HG03045 (cell line): ENCODE data around the gene GOPC.

Source experiments
- ATAC-seq: cut with Tn5 transposase; IDR thresholded peaks from one replicate; pipeline ENCODE4 v1.9.1; 2021; ENCODE audit warnings: mild to moderate bottlenecking, moderate library complexity; ENCODE audit not compliant: unreplicated experiment

GOPC gene

DNA sequence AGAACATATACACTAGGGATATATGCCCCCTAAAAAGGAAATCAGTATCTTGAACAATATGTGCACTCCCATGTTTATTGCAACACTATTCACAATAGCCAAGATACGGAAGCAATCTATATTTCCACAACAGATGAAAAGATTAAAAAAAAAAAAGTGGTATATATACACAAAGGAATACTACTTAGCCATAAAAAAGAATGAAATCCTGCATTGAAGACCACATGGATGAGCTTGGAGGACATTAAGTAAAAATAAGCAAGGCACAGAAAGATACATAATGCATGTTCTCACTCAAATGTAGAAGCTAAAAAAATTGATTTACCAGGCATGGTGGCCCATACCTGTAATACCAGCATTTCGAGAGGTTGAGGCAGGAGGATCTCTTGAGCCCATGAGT is 4.6 kb downstream of the GOPC start:
- no peak for ATAC-seq

DNA sequence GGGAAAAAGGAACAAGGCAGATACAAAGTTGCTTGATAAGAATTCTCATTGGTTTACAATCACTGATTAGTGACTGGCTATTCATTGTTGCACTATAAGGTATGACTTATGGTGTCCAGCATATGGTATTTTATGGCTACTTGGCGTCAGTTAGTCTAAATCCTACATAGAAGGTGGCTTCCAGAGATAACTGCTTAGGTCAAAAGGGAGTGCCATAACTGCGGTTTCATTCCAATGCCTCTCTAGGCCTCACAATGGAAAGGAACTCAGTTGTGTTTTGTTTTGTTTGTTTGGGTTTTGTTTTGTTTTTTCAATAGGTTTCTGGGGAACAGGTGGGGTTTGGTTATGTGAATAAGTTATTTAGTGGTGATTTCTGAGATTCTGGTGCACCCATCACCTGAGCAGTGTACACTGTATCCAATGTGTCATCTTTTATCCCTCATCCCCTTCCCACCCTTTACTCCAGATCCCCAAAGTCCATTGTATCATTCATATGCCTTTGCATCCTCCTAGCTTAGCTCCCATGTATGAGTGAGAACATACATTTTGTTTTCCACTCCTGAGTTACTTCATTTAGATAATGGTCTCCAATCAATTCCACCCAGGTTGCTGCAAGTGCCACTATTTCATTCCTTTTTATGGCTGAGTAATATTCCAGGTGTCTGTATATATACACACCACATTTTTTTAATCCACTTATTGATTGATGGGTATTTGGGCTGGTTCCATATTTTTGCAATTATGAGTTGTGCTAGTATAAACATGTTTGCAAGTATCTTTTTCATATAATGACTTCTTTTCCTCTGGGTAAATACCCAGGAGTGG is 7.0 kb downstream of the GOPC start:
- ATAC-seq = no peak

DNA sequence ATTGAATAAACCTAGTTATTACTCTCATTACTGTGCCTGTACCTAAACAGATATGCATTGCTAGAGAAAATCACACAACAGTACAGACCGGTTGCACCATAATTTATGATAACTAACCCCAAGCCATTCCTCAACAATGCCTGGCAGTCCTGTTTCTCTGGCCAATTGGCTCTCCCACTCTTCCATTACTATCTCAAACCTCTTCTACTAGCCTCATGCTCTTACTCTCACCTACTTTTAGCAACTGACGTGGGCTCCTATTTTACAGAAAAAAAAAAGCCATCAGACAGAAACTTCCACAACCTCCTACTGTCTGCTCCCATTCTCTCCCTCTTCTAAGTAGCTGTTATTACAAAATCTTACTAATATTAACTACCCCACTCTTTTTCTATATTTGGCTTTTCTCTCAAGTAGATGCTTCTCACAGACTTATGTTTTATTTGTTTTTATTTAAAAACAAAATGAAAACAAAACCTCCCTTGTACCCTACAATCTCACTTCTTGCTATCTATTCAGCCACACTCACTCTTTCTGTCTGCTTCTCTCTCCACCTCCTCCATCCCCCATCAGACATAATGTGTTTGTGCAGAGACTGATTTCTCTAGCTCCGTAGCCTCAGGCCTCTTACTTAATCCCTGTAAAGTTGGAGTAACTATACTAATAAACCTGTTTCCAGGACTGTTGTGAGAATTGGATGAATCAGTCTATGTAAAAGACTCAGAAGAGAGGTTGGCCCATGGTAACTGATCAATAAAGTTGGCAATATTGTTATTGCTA is 9.1 kb downstream of the GOPC start:
- no peak for ATAC-seq

DNA sequence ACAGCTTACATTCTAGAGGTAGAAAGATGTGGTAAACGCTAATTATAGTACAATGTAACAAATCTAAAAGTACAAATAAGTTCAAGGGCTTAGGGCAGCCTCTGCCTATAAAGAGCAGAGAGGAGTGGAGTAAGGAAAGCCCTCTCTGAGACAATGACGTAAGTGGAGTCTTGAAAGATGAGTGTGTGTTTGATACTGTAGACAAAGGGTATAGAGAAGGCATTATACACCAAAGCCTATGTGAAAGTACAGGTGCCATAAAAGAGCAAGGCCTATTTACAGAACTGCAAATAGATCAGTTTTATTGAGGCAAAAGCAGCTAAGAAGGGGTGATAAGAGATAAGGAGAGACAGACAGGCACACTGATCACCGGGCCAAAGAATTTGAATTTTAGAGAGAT is 10.9 kb downstream of the GOPC start:
- no peak for ATAC-seq

DNA sequence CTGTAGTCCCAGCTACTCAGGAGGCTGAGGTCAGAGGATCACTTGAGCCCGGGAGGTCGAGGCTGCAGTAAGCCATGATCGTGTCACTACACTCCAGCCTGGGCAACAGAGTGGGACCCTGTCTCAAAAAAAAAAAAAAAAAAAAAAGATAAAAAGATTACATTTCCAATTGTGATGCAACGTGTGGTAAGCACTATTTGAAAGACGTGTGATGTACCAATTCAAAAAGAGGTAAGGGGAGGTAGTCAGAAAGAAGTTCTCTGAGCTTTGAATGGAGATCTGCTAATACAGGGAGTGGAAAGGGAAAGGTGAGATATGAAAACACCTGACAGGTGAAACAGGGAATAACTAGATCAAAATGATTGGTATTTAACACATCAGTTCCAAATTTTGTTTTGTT is 11.9 kb downstream of the GOPC start:
- ATAC-seq = no peak

DNA sequence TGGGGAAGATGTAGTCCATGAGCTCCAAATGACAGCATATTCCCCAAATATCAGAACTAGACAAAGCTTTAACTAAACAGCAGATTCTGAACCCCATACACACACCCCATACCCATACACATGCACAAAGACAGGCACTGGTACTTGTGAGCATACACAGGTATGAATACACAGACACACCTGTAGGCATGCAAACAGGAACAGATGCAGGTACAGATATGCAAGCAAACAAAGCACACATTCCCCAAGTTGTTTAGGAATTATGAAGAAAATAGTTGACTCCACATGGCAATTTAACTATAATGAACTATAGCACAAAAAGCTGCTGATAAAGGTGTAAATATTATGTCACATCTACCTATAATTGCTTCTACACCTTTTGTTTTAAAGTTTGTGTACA is 16.7 kb downstream of the GOPC start:
- ATAC-seq = no peak

DNA sequence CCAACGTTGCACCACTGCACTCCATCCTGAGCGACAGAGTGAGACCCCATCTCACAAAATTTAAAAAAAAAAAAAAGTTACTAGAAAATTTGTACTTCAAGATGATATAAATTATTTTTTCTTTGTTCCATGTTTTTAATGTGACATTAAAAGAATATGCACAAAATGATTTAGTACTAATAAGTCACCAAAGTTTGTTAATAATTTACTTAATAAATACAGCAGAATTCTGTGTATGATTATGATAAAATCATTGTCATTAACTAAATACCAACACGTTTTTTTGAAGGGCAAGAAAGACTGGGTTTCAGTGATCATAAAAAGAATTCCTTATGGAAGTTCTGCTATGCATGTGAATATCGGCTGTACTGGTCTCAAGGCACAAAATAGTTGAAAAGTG is 28.1 kb downstream of the GOPC start:
- ATAC-seq = no peak

DNA sequence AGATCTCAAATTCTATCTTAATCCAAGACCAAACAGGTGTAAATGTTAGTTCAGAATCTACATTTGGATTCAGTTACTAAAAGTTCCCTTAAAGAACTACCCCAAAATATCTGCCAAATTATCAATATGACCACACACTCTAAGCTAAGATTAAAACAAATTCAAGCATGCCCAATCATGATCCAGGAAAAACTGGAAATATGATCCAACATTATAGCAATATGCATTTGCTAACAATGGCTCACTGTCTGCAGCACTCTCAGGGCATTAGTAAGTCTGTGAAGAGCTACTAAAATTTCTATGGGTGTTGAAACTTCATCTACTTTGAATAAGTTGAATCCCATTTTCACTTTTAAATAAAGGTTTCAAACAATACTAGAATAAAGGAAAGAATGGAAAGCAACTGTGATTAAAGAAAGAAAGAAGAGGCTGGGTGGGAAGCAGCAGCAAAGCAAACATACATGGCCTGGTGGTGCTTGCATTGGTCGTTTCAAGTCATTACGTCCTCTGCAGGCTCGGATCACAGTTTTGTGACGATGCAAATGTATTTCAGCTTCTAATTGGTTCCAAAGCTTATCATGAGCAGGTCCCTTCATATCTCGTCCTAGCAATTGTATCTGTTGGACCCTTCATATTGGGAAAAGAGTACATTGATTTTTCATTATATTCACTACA is 29.2 kb downstream of the GOPC start:
- no peak for ATAC-seq

DNA sequence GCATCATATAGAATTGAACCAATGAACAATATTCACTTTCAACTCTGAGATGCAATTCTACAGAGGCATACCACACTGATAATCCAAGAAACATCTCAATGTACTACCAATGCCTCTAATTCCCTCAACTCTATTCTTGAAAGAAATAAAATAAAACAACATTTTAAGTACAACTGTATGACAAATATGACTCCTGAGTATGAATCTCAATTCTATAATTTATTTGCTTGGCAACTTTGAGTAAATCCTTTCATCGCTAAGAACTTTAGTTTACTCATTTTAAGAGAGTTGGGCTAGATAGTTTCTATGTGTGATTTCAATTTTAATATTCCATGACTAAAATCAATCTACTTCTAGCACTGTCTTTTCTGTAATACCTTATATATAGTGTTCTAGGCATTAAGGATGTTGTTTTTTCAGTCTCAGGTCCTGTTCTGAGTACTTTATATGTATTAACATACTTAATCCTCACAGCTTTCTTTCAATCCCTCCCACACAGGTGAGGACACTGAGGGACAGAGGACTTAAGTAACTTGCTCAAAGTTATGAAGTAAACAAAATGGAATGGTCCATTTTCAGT is 33.4 kb downstream of the GOPC start:
- no peak for ATAC-seq

DNA sequence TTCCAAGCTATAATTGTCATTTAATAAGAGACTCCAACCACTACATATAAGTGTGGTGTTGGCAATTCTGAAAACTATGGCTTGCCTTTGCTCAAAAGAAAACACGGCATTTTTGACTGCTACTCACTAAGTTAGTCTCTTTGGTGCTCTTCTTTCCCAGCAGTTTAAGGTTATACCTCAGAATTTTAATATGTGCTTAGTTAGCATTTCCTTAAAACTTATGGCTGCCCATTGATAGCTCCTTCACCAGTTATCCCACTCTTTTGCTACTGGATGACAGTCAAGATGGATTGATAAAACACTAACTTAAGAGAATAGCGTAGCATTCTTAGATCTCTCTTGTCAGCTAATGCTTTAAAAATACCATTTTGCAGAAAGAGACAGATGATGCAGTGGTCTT is 34.1 kb downstream of the GOPC start:
- no peak for ATAC-seq

DNA sequence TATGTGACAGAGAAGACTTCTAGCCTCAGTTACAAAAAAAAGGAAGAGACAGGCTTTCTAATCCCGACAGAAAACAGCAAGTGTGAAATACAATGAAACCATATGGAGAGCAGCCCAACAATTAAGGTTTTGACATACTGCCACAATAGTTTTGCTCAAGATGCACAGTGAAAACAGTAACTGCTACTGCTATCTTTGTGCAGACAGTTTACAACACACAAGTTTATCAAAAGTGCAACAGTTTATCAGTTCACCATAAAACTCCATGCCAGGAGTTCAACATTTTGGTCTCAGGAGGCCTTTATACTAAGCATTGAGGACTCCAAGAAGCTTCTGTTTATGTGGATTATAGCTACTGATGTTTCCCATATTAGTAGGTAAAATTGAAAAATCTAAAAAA is 37.6 kb downstream of the GOPC start:
- no peak for ATAC-seq

DNA sequence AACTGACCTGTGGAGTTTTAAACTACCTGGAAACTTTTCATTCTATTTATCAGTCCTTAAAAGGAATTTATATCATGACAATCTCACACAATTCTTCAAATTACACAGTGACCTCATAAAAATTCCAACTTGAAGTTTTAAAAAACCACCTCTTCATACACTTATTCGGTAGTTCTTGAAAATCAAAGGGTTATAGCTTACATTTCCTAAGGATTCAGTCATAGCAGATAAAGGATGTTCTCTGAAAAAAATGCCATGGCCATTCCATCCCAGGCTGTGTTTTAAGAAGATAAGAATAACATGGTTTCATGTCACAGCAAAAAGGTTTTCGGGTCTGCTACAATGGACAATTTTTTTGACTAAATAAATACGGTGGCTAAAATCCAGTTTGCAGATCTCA is 41.2 kb downstream of the GOPC start:
- no peak for ATAC-seq

DNA sequence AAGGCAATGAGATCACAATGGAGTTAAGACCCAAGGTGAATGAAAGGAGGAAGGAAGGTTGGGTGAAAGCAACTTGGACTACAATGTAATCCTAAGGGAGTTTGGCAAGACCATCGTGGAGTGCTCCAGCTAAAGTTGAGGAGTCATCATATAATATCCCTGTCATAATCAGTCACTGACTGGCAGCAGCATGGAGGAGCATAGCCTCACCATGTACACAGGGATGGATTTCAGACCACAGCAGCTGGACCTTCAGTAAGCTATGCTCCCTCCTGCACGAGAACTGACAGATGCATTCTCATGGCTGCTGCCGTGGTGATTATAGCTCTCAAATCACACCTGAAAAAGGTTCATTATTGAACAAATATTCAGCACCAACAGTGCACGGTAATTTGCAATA is 43.0 kb downstream of the GOPC start:
- no peak for ATAC-seq

DNA sequence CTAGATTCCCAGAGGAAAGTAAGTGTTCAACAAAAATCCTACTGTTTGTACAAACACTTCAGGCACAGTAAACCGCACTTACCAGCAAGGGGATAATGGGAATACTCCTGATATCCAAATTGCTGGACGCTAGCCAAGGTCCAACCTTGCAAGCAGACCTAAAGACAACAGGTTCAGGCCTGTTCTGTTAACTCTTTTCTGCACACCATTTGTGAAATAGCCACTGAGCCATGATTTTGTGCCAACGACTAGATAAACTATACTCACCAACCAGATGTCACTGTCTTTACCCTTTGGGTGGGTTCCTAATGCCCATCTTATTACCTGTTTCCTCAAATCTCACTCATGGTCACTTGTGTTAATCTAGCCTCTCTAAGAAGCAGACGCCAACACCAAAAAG is 43.5 kb downstream of the GOPC start:
- ATAC-seq = no peak

DNA sequence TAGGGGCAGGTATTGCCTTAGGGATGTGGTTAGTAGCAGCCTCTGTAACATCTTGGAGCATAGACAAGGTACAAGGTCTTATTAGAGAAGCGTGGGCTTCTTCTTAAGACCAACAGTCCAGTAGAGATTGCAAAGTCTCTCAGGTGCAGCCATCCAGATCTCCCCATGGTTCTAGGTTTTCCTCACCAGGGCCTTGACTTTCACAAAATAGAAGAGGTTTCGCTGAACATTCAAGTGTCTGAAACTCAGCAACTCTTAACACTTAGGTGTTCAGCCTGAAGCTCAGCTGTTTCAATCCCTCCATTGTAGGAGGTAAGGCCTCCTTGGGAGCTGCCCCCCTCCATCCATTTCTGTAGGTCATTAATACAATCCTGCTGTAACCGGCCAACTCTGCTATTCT is 44.4 kb downstream of the GOPC start:
- no peak for ATAC-seq

DNA sequence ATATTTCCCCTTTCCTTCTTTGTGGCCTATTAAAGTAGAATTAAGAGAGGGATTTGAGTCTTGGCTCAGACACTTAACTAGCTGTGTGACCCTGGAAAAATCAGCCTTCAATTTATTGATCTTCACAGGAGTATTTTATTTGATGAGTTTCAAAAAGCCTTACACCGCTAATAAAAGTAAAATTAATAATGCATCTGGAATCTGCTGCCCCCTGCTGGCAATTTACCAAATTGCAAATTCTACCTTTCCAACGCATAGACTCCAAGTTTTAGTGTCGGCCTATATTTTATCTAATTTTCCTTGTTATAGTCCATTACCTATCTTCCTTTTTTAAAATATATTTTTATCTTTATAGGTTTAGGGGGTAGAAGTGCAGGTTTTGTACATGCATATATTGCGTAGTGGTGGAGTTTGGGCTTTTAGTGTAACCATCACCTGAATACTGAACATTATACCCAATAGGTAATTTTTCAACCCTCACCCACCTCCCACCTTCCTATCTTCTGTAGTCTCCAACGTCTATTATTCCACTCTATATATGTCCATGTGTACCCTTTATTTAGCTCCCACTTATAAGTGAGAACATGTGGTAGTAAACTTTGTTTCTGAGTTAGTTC is 46.3 kb downstream of the GOPC start:
- no peak for ATAC-seq

DNA sequence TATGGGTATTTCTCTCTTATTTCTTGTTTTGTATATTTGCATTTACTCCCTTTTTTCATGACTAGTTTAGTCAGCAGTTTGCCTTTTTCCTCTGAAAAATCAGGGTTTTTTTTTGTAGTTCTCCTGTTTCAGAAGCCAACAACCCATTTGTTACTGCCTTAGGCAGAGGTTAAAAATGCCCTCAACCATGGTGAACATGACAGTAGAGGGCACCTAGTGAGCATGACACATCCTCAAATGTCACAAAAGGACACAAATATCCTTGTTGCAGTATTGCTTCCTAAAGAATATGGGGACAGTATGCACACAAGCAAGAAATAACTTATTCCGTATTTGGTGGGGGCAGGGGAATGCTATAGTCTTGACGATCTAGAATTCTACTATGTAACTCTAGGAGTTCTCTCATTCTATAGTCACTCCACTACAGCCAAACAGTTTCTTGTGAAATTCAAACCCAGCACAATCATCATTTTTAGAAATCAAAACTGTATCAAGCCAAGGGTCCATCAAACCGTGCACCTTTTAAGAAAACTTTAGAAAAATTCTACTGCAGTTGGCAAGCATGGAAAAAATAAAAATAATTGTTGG is 47.0 kb downstream of the GOPC start:
- ATAC-seq = no peak

DNA sequence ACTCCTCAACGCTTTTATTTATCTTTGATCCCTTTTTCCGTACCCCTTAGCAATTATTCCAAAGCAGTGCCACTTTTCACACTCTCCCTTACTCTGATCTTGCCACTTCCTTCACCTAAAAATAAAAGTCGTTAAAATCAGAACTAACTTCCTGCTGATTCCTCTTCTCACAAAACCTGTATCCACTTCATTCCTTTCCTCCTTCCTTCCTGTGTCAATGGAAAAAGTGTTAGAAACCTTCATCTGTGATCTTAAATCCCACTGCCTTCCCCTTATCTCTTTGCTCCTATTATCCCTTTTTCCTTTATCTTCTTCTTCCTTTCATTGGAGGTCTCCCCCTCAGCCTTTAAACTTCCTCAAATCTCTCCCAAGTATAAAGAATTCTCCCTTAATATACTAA is 49.2 kb downstream of the GOPC start:
- ATAC-seq = no peak

DNA sequence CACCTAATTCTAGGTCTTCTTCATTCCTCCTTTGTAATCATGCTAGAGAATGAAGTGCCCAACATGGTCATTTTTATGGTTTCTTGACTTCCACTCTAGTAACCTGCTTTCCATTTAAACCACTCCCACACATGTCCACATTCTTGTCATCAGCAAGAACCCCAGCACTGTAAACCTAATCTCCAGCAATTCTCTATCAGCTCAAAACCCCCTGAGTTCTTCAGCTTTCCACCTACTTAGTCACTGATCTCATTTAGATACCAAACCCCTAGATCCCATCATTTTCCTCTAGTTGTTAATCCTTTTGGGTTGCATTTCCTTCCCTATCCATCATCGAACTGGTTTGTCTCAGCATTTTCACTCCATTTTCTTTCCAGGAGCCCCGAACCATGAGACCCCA is 49.7 kb downstream of the GOPC start:
- no peak for ATAC-seq

DNA sequence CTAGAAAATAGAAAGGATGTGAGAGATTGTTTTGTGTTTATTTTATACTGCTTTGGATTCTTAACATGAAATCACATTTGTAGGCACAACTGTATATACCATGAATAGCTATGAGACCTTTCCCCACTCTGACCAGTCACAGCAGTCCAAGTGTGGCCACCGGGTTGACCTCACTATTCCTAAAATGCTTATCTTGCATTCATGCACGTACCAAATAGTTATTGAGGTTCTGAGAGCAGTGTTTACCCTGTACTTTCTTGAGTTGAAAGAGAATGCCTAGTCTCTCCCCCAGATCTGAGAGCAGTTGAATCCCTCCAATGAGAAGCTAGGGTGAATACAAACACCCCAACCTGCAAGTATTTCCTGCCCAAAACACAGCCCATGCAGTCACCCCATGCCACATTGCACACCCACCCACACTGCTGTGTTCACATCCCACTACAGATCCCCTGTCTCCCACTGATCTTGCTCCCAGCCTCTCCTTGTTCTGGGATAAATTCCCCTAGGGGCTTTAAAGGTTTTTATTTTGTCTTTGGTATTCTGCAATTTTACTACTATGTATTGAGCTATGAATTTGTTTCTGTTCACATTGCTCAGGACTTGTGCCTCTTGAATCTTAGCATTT is 51.6 kb downstream of the GOPC start:
- no peak for ATAC-seq
